ENCODE measurements around the gene CA12.

- TF ChIP-seq CTCF (conservative IDR thresholded peaks at IDR 0.05 in 1 of 2, IDR thresholded peaks at IDR 0.05 in 1 of 2; ENCODE audit: extremely low read depth in 1 of 2, insufficient read depth in 1 of 2, low read depth in 1 of 2, low read length in 2 of 2) (no peak), EZH2 (IDR thresholded peaks at IDR 0.05; ENCODE audit: borderline replicate concordance, low read length) (no peak)
These were observed 87.3 kb downstream of the CA12 start for GRCh38 chr15:63294359-63294758.

All from mammary epithelial cell (primary cell).